C4-2B (cell line): ENCODE data around the gene TPRN.

Source experiments
- ZFX ChIP-seq: fragments of 450-650 bp; IDR thresholded peaks from 2 replicates; pipeline ENCODE4 v1.6.1; 2017
- TF ChIP-seq, protein P1 (sequence below): fragments of 450-650 bp; conservative IDR thresholded peaks from 2 replicates; pipeline ENCODE4 v1.5.1; 2017; ENCODE audit warnings: mild to moderate bottlenecking

- TF ChIP-seq, protein P1, sequence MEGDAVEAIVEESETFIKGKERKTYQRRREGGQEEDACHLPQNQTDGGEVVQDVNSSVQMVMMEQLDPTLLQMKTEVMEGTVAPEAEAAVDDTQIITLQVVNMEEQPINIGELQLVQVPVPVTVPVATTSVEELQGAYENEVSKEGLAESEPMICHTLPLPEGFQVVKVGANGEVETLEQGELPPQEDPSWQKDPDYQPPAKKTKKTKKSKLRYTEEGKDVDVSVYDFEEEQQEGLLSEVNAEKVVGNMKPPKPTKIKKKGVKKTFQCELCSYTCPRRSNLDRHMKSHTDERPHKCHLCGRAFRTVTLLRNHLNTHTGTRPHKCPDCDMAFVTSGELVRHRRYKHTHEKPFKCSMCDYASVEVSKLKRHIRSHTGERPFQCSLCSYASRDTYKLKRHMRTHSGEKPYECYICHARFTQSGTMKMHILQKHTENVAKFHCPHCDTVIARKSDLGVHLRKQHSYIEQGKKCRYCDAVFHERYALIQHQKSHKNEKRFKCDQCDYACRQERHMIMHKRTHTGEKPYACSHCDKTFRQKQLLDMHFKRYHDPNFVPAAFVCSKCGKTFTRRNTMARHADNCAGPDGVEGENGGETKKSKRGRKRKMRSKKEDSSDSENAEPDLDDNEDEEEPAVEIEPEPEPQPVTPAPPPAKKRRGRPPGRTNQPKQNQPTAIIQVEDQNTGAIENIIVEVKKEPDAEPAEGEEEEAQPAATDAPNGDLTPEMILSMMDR: no peak
- no peak for TF ChIP-seq ZFX
These were observed 58.3 kb downstream of the TPRN start for GRCh38 chr9:137141976-137142936.
